Measurements from ENCODE around the gene SPDL1. TPM values are rescaled to one million over a fixed set of nuclear protein-coding genes. Genes with fewer than 3 reads are reported as not detected.

SPDL1 gene
- total RNA-seq, 1 donor from 2014 or later, result 7.0 TPM

Other genes with a start within 250 kb of the SPDL1 start
- gene DOCK2, start 53.5 kb downstream of the SPDL1 start, total RNA-seq, result 49.4 TPM

All from mesenteric fat pad (tissue), 1 donor.